CD4-positive, alpha-beta memory T cell (primary cell): ENCODE results near the gene CETN2. TPM values are rescaled to one million over a fixed set of nuclear protein-coding genes. Genes with fewer than 3 reads are reported as not detected.
"Not testable (repeated sequence)": the region's sequence is repeated elsewhere in the genome, so short reads cannot be mapped to it uniquely, and the experiment has no call there.

ENCODE experiments used
- CTCF ChIA-PET: fragments of 350-600 bp; sonication (Branson Sonifier 250); formaldehyde crosslinking; loops from one replicate; lab custom pipeline; 2021; ENCODE audit warnings: inconsistent platforms; ENCODE audit not compliant: partially characterized antibody; lab: Charles Lee
- POLR2A ChIA-PET: fragments of 350-600 bp; sonication (Branson Sonifier 250); formaldehyde crosslinking; loops from one replicate; lab custom pipeline; 2021; ENCODE audit not compliant: partially characterized antibody; lab: Charles Lee
- DNase-seq, 5 donors: peaks; one replicate each; pipeline versions ENCODE4 v3.0.0 to v3.0.0-alpha.2; 2020 to 2022; ENCODE audit warnings: mixed read lengths in 1 of 5
- H3K27ac ChIP-seq: one replicate; pipeline ENCODE4 v1.7.0; 2013; ENCODE audit warnings: low read depth, low read length
- H3K27me3 ChIP-seq: 2 replicates; pipeline ENCODE4 v1.7.0; 2013; ENCODE audit warnings: mild to moderate bottlenecking, low read length, moderate library complexity; ENCODE audit not compliant: insufficient read depth
- H3K36me3 ChIP-seq: 2 replicates; pipeline ENCODE4 v1.7.0; 2013; ENCODE audit warnings: mild to moderate bottlenecking, low read length, moderate library complexity; ENCODE audit not compliant: insufficient read depth
- H3K4me1 ChIP-seq: 2 replicates; pipeline ENCODE4 v1.7.0; 2013; ENCODE audit warnings: mild to moderate bottlenecking, low read length, moderate library complexity; ENCODE audit not compliant: insufficient read depth
- H3K4me3 ChIP-seq, 2 donors: one replicate each; pipeline ENCODE4 v1.7.0; 2013; ENCODE audit warnings: low read length in 2 of 2, mild to moderate bottlenecking in 1 of 2
- H3K9me3 ChIP-seq, 2 donors: one replicate each; pipeline ENCODE4 v1.7.0; 2013; ENCODE audit warnings: low read length in 2 of 2, control low read depth in 1 of 2; ENCODE audit not compliant: control insufficient read depth in 1 of 2
- H3K27ac Mint-ChIP-seq, 7 donors: one replicate each; pipeline ENCODE4 v1.8.0; 2020 to 2021; ENCODE audit warnings: mixed read lengths in 7 of 7, mild to moderate bottlenecking in 6 of 7, inconsistent platforms in 3 of 7, moderate library complexity in 3 of 7
- H3K27me3 Mint-ChIP-seq, 2 donors: one replicate each; pipeline ENCODE4 v1.8.0; 2020 to 2021; ENCODE audit warnings: mixed read lengths in 2 of 2
- H3K36me3 Mint-ChIP-seq, 2 donors: one replicate each; pipeline ENCODE4 v1.8.0; 2020 to 2021; ENCODE audit warnings: mixed read lengths in 2 of 2, inconsistent platforms in 1 of 2, mild to moderate bottlenecking in 1 of 2
- H3K4me1 Mint-ChIP-seq, 4 donors: one replicate each; pipeline ENCODE4 v1.8.0; 2020 to 2021; ENCODE audit warnings: mixed read lengths in 4 of 4, mild to moderate bottlenecking in 1 of 4
- H3K4me3 Mint-ChIP-seq, 8 donors: one replicate each; pipeline ENCODE4 v1.8.0; 2020 to 2021; ENCODE audit warnings: mixed read lengths in 8 of 8, mild to moderate bottlenecking in 7 of 8, moderate library complexity in 6 of 8, inconsistent platforms in 3 of 8
- H3K9me3 Mint-ChIP-seq, 8 donors: one replicate each; pipeline ENCODE4 v1.8.0; 2020 to 2021; ENCODE audit warnings: mixed read lengths in 8 of 8, mild to moderate bottlenecking in 5 of 8, inconsistent platforms in 3 of 8, moderate library complexity in 1 of 8
- intact Hi-C: fragments of 100-400 bp; cut with micrococcal nuclease; formaldehyde crosslinking; loops from one replicate; pipeline ENCODE4 v1.15.1; 2023
- polyA plus RNA-seq, 2 donors: library from polyadenylated mRNA; unstranded; fragments of 300-500 nt; fragmentation: Illumina TruSeq; gene quantifications; one replicate each; pipeline ENCODE4 v1.2.3, GENCODE V29; 2021
- total RNA-seq, 2 experiments: library from RNA; stranded (reverse); gene quantifications; one replicate each; pipeline ENCODE4 v1.2.3, GENCODE V29; 2021

CETN2 gene
- total and polyA plus RNA-seq, 4 experiments from 2014 or later = 5.6 to 31.4 (median 15.7) TPM

DNA sequence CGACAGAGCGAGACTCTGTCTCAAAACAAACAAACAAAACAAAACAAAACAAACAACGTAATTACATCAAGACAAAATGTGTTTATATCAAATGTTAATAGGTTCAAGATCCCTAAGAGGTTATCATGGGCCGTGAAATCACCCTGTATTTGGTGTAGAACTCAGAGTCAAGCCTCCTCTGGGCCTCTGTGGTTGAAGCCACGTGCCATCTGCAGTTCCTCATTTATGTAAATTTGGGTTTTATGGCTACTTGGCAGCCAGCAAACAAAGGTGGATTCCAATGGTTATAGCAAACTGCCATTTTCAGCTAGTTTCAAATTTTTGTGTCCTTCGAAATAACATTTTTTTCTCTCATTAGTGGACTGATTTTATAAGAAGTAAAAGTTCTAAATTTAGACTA, 16.7 kb upstream of the CETN2 start:
- intact Hi-C loops = no loop called here
- H3K27me3 ChIP-seq = no peaks in the 10 kb centered on the region
- Mint-ChIP-seq H3K27ac (no peak overlapping the region), H3K36me3 (peaks cover 7 to 28% of the 10 kb centered on the region in 2 donors), H3K27me3 (no peaks in the 10 kb centered on the region), H3K4me3 (no peak overlapping the region), H3K9me3 (no peaks in the 10 kb centered on the region), H3K4me1 (no peaks in the 10 kb centered on the region)
- CTCF ChIA-PET = no interaction called here
- H3K9me3 ChIP-seq = no peaks in the 10 kb centered on the region
- H3K36me3 ChIP-seq = peaks cover 5% of the 10 kb centered on the region
- POLR2A ChIA-PET = no interaction called here
- no peaks in the 10 kb centered on the region for H3K4me1 ChIP-seq
- H3K4me3 ChIP-seq = no peak overlapping the region
- DNase-seq = no peak
- H3K27ac ChIP-seq = no peak overlapping the region

GRCh38 chrX:152845618-152846240, 15.2 kb upstream of the CETN2 start:
- Histone ChIP-seq H3K4me1 (no peaks in the 10 kb centered on the region), H3K4me3 (no peak overlapping the region), H3K9me3 (no peaks in the 10 kb centered on the region), H3K36me3 (peaks cover 3% of the 10 kb centered on the region), H3K27me3 (no peaks in the 10 kb centered on the region), H3K27ac (no peak overlapping the region)
- Mint-ChIP-seq H3K4me1 (no peaks in the 10 kb centered on the region), H3K27ac (no peak overlapping the region), H3K27me3 (no peaks in the 10 kb centered on the region), H3K9me3 (no peaks in the 10 kb centered on the region), H3K36me3 (peaks cover 0 to 15% of the 10 kb centered on the region in 2 donors), H3K4me3 (no peak overlapping the region)
- ChIA-PET CTCF (no interaction called here), POLR2A (no interaction called here)
- no peak for DNase-seq
- intact Hi-C loops = no loop called here

GRCh38 chrX:152844256-152844655, 13.7 kb upstream of the CETN2 start:
- Mint-ChIP-seq H3K27me3 (no peaks in the 10 kb centered on the region), H3K9me3 (peaks cover 0 to 3% (median 0%) of the 10 kb centered on the region in 8 donors), H3K27ac (no peak overlapping the region), H3K4me1 (peaks cover 0 to 3% (median 1%) of the 10 kb centered on the region in 4 donors), H3K4me3 (no peak overlapping the region), H3K36me3 (peaks cover 0 to 12% of the 10 kb centered on the region in 2 donors)
- intact Hi-C loops = no loop called here
- H3K4me1 ChIP-seq = no peaks in the 10 kb centered on the region
- ChIA-PET POLR2A (no interaction called here), CTCF (no interaction called here)
- no peaks in the 10 kb centered on the region for H3K9me3 ChIP-seq
- no peak overlapping the region for H3K4me3 ChIP-seq
- H3K27ac ChIP-seq = no peak overlapping the region
- DNase-seq = no peak
- H3K36me3 ChIP-seq = no peaks in the 10 kb centered on the region
- no peaks in the 10 kb centered on the region for H3K27me3 ChIP-seq

GRCh38 chrX:152843852-152844251, 13.3 kb upstream of the CETN2 start:
- no peak overlapping the region for H3K4me3 ChIP-seq
- H3K27me3 ChIP-seq = no peaks in the 10 kb centered on the region
- DNase-seq = no peak
- no peaks in the 10 kb centered on the region for H3K9me3 ChIP-seq
- H3K4me3 Mint-ChIP-seq = no peak overlapping the region
- no peak overlapping the region for H3K27ac ChIP-seq
- no peaks in the 10 kb centered on the region for H3K27me3 Mint-ChIP-seq
- peaks cover 0 to 3% (median 0%) of the 10 kb centered on the region in 8 donors for H3K9me3 Mint-ChIP-seq
- intact Hi-C loops = no loop called here
- ChIA-PET CTCF (no interaction called here), POLR2A (no interaction called here)
- H3K36me3 Mint-ChIP-seq = peaks cover 0 to 14% of the 10 kb centered on the region in 2 donors
- H3K36me3 ChIP-seq = no peaks in the 10 kb centered on the region
- no peak overlapping the region for H3K27ac Mint-ChIP-seq
- no peaks in the 10 kb centered on the region for H3K4me1 ChIP-seq
- peaks cover 0 to 4% (median 2%) of the 10 kb centered on the region in 4 donors for H3K4me1 Mint-ChIP-seq

GRCh38 chrX:152842772-152843338, 12.3 kb upstream of the CETN2 start:
- peaks cover 0 to 7% (median 5%) of the 10 kb centered on the region in 4 donors for H3K4me1 Mint-ChIP-seq
- Histone ChIP-seq H3K36me3 (no peaks in the 10 kb centered on the region), H3K4me1 (no peaks in the 10 kb centered on the region), H3K4me3 (no peak overlapping the region), H3K27me3 (no peaks in the 10 kb centered on the region), H3K27ac (no peak overlapping the region), H3K9me3 (no peaks in the 10 kb centered on the region)
- peaks cover 0 to 3% (median 0%) of the 10 kb centered on the region in 8 donors for H3K9me3 Mint-ChIP-seq
- peaks cover 0 to 13% of the 10 kb centered on the region in 2 donors for H3K36me3 Mint-ChIP-seq
- CTCF ChIA-PET = no interaction called here
- H3K27ac Mint-ChIP-seq = no peak overlapping the region
- H3K4me3 Mint-ChIP-seq = no peak overlapping the region
- DNase-seq = no peak
- POLR2A ChIA-PET = no interaction called here
- no peaks in the 10 kb centered on the region for H3K27me3 Mint-ChIP-seq
- intact Hi-C loops = no loop called here

- H3K27ac Mint-ChIP-seq, H3K9me3 Mint-ChIP-seq, H3K27me3 ChIP-seq, H3K4me3 ChIP-seq, POLR2A ChIA-PET, H3K36me3 ChIP-seq, CTCF ChIA-PET, H3K4me3 Mint-ChIP-seq, DNase-seq, H3K27ac ChIP-seq, H3K27me3 Mint-ChIP-seq, H3K9me3 ChIP-seq: not testable (repeated sequence)
- H3K4me1 Mint-ChIP-seq = peaks cover 14 to 31% (median 25%) of the 10 kb centered on the region in 4 donors
- H3K36me3 Mint-ChIP-seq = peaks cover 3 to 16% of the 10 kb centered on the region in 2 donors
- peaks cover 15% of the 10 kb centered on the region for H3K4me1 ChIP-seq
- intact Hi-C loops = loop anchor here (10.0 kb wide), 1 partner anchor 499 kb away; the partner anchor contains the start of gene ZNF275
Observed at GRCh38 chrX:152835470-152835869, 4.9 kb upstream of the CETN2 start.

DNA sequence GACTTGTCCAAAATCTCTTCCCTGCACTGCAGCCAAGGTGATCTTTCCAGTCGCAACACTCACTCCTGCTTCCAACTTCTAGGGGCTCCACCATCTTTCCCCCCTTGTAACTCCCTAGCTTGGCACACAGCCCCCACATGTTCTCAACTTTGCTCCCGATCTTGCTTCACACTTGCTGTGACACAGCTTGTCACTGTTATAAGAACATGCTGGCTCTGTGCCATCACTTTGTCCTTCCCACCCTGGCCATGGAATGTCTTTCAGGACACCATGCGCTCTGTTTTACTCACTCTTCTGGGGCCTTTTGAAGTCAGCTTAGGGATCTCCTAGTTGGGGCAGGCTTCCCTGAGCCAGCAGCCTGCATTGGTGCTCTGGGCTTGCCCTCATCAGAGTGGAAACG, 2.8 kb upstream of the CETN2 start:
- Mint-ChIP-seq H3K9me3 (peaks cover 0 to 6% (median 0%) of the 10 kb centered on the region in 8 donors), H3K4me3 (peak overlapping the region in 1 of 8 donors; percentile 31), H3K27ac (peak overlapping the region in 2 of 7 donors; percentile 56 to 70), H3K4me1 (peaks cover 12 to 36% (median 24%) of the 10 kb centered on the region in 4 donors), H3K36me3 (peaks cover 3 to 11% of the 10 kb centered on the region in 2 donors), H3K27me3 (no peaks in the 10 kb centered on the region)
- CTCF ChIA-PET = no interaction called here
- POLR2A ChIA-PET = no interaction called here
- intact Hi-C loops = loop anchor here (10.0 kb wide), 1 partner anchor 501 kb away; the partner anchor contains the start of gene ZNF275
- Histone ChIP-seq H3K4me3 (no peak overlapping the region), H3K27ac (no peak overlapping the region), H3K9me3 (no peaks in the 10 kb centered on the region), H3K36me3 (no peaks in the 10 kb centered on the region), H3K27me3 (no peaks in the 10 kb centered on the region), H3K4me1 (peaks cover 20% of the 10 kb centered on the region)
- DNase-seq = no peak
